Caco-2 (cell line): ENCODE results near the gene ZNF410. TPM values are rescaled to one million over a fixed set of nuclear protein-coding genes. Genes with fewer than 3 reads are reported as not detected.

Experiments
- BruUV-seq: library from RNA; stranded (reverse); fragments of 400-500 nt; replicated peaks from 2 replicates; lab custom pipeline; 2021; lab: Mats Ljungman, UMichigan
- CTCF ChIA-PET: fragments of 300-600 bp; sonication (Branson Sonifier 250); formaldehyde crosslinking; loops from one replicate; lab custom pipeline; 2022; ENCODE audit warnings: antibody characterized with exemption; lab: Charles Lee
- POLR2A ChIA-PET: fragments of 300-600 bp; sonication (Branson Sonifier 250); formaldehyde crosslinking; loops from one replicate; lab custom pipeline; 2022; ENCODE audit warnings: antibody characterized with exemption; lab: Charles Lee
- DNase-seq, 2 experiments: peaks; one replicate each; pipeline versions ENCODE4 v3.0.0 to v3.0.0-alpha.2; 2020 to 2022
- H3K27me3 ChIP-seq: replicated peaks from 2 replicates; pipeline ENCODE4 v1.6.0; 2011; ENCODE audit warnings: low read length; ENCODE audit not compliant: control insufficient read depth, insufficient read depth
- H3K36me3 ChIP-seq: 2 replicates; pipeline ENCODE4 v1.5.1; 2011; ENCODE audit warnings: low read length; ENCODE audit not compliant: control insufficient read depth, insufficient read depth
- H3K4me1 ChIP-seq: fragments of 250-450 bp; sonication (Bioruptor Pico); 2 replicates; pipeline ENCODE4 v1.5.1; 2020; ENCODE audit warnings: mild to moderate bottlenecking
- H3K4me3 ChIP-seq: 2 replicates; pipeline ENCODE4 v1.5.1; 2011; ENCODE audit warnings: low read depth, mild to moderate bottlenecking, control low read depth, low read length
- H3K9me3 ChIP-seq: fragments of 250-450 bp; sonication (Bioruptor Pico); 2 replicates; pipeline ENCODE4 v1.5.1; 2020; ENCODE audit warnings: mild to moderate bottlenecking, moderate library complexity
- H3K27ac Mint-ChIP-seq: one replicate; pipeline ENCODE4 v1.8.0; 2022; ENCODE audit warnings: mixed read lengths; ENCODE audit not compliant: unreplicated experiment
- H3K27me3 Mint-ChIP-seq: one replicate; pipeline ENCODE4 v1.8.0; 2022; ENCODE audit warnings: mixed read lengths; ENCODE audit not compliant: insufficient read depth, unreplicated experiment
- H3K36me3 Mint-ChIP-seq: one replicate; pipeline ENCODE4 v1.8.0; 2022; ENCODE audit warnings: mild to moderate bottlenecking, mixed read lengths; ENCODE audit not compliant: insufficient read depth, unreplicated experiment
- H3K4me1 Mint-ChIP-seq: one replicate; pipeline ENCODE4 v1.8.0; 2022; ENCODE audit warnings: low read depth, mixed read lengths; ENCODE audit not compliant: unreplicated experiment
- H3K4me3 Mint-ChIP-seq: one replicate; pipeline ENCODE4 v1.8.0; 2022; ENCODE audit warnings: mild to moderate bottlenecking, moderate library complexity, mixed read lengths; ENCODE audit not compliant: unreplicated experiment
- H3K9me3 Mint-ChIP-seq: one replicate; pipeline ENCODE4 v1.8.0; 2022; ENCODE audit warnings: mixed read lengths; ENCODE audit not compliant: unreplicated experiment
- CTCF ChIP-seq, 2 experiments: fragments of 200-600 bp in 1 of 2; IDR thresholded peaks; 1 replicate in 1 of 2; 2 replicates in 1 of 2; pipeline versions ENCODE4 v1.5.1 to v1.8.0; 2011 to 2022; ENCODE audit warnings: antibody characterized with exemption in 1 of 2, control low read depth in 1 of 2, inconsistent platforms in 1 of 2, low read depth in 1 of 2, low read length in 1 of 2, mild to moderate bottlenecking in 1 of 2, moderate library complexity in 1 of 2; ENCODE audit not compliant: insufficient read depth in 1 of 2, severe bottlenecking in 1 of 2, unreplicated experiment in 1 of 2
- intact Hi-C: fragments of 100-400 bp; cut with micrococcal nuclease; formaldehyde crosslinking; loops from one replicate; pipeline ENCODE4 v1.10.0; 2022; ENCODE audit not compliant: unreplicated experiment
- total RNA-seq: library from RNA; stranded (reverse); gene quantifications from 2 replicates; pipeline ENCODE4 v1.2.3, GENCODE V29; 2022

The ZNF410 gene
- total RNA-seq, 1 experiment from 2014 or later: 36.8 TPM

DNA sequence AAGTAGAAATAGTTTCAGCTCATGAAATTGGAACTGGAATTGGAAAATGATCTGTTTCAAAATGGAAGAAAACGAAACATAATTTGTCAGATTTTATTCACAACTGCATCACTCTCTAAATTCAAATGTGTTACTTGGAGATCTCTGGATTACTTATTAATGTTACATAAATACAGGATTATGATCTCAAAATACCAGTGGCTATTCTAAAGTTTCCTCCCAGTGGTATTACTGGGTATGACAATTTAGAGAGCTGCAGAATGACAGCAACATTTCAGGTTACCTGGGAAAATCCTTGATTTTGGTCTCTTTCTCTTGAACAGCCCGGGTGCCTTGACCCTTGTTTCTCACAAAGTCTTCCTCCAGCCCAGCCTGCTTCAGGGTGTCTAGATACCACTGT is 49.0 kb downstream of the ZNF410 start:
- H3K36me3 Mint-ChIP-seq: peaks cover 26% of the 10 kb centered on the region
- Histone ChIP-seq H3K4me3 (no peak overlapping the region), H3K9me3 (no peaks in the 10 kb centered on the region), H3K4me1 (no peaks in the 10 kb centered on the region), H3K27me3 (no peaks in the 10 kb centered on the region), H3K36me3 (peaks cover 1% of the 10 kb centered on the region; the same call in 1 of the 2 replicates)
- no peaks in the 10 kb centered on the region for H3K27me3 Mint-ChIP-seq
- no TSS peak for BruUV-seq
- H3K9me3 Mint-ChIP-seq: no peaks in the 10 kb centered on the region
- CTCF ChIA-PET: interaction anchor here (0.6 to 1.0 kb wide), 5 partner anchors 19 to 648 kb away, joined by 3 to 7 read pairs (median 4); no protein-coding TSS in a partner anchor
- POLR2A ChIA-PET: interaction anchor here (1.5 kb wide), 1 partner anchor 14 kb away, joined by 6 read pairs; the partner anchor contains the start of genes COQ6 and FAM161B
- H3K4me1 Mint-ChIP-seq: no peaks in the 10 kb centered on the region
- no peak overlapping the region for H3K27ac Mint-ChIP-seq
- peak in 1 of 2 experiments; percentile 21 for DNase-seq
- TF ChIP-seq CTCF (IDR thresholded peaks at IDR 0.05; ENCODE audit: insufficient read depth in 1 of 2, low read depth in 1 of 2, low read length in 1 of 2, severe bottlenecking in 1 of 2, unreplicated experiment in 1 of 2): peak in 1 of 2 experiments; percentile 40
- H3K4me3 Mint-ChIP-seq: no peak overlapping the region
- intact Hi-C loops: no loop called here

DNA sequence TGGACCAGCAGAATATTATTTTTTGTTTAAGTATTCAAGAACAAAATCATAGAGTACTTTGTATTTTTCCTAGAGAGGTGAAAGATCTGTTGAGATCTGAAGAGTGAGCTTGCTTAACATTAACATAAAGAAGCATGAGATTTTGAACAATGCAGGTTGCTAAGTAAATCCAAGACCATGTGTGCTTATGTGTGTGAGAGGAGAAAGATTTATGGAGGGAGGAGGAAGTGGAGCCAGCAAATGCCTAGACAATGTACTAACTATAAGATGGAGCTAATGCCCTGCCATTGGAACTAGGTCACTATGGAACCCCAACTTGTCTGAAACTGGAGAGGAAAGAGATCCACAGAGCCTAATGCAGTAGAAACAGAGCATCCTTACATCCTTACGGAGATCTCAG is 49.9 kb downstream of the ZNF410 start:
- no TSS peak for BruUV-seq
- H3K36me3 Mint-ChIP-seq: peaks cover 19% of the 10 kb centered on the region

DNA sequence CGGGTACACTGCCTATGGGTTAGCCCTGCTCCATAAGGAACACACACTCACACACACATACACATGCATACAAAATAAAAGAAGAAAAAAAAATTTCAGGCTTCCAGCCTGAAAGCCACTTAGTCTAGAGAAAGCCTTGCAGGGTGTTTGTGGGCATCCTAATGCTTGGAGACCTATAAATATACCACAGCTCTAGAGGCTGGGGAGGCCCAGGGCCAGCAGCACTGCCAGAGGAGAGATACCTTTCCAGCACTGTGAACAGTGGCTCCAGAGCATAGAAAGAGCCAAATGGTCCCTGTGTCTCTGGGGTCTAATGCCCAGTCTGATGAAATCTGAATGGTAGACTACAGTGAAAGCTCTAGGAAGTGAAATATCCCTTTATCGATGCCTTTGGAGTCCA is 50.4 kb downstream of the ZNF410 start:
- Histone ChIP-seq H3K4me1 (no peaks in the 10 kb centered on the region), H3K9me3 (no peaks in the 10 kb centered on the region), H3K27me3 (no peaks in the 10 kb centered on the region), H3K4me3 (no peak overlapping the region), H3K36me3 (no peaks in the 10 kb centered on the region; the same call in 1 of the 2 replicates)
- no peak for DNase-seq
- no peak overlapping the region for H3K4me3 Mint-ChIP-seq
- intact Hi-C loops: no loop called here
- no peaks in the 10 kb centered on the region for H3K4me1 Mint-ChIP-seq
- no peaks in the 10 kb centered on the region for H3K27me3 Mint-ChIP-seq
- H3K27ac Mint-ChIP-seq: no peak overlapping the region
- no TSS peak for BruUV-seq
- H3K9me3 Mint-ChIP-seq: no peaks in the 10 kb centered on the region
- TF ChIP-seq CTCF (IDR thresholded peaks at IDR 0.05; ENCODE audit: insufficient read depth in 1 of 2, low read depth in 1 of 2, low read length in 1 of 2, severe bottlenecking in 1 of 2, unreplicated experiment in 1 of 2): no peak
- POLR2A ChIA-PET: no interaction called here
- H3K36me3 Mint-ChIP-seq: peaks cover 15% of the 10 kb centered on the region
- CTCF ChIA-PET: no interaction called here

More for the DNA sequence above, 49.9 kb downstream of the ZNF410 start:
- Mint-ChIP-seq H3K9me3 (no peaks in the 10 kb centered on the region), H3K27me3 (no peaks in the 10 kb centered on the region), H3K4me3 (no peak overlapping the region), H3K4me1 (no peaks in the 10 kb centered on the region), H3K27ac (no peak overlapping the region)
- H3K4me3 ChIP-seq: no peak overlapping the region
- TF ChIP-seq CTCF (IDR thresholded peaks at IDR 0.05; ENCODE audit: insufficient read depth in 1 of 2, low read depth in 1 of 2, low read length in 1 of 2, severe bottlenecking in 1 of 2, unreplicated experiment in 1 of 2): no peak
- POLR2A ChIA-PET: interaction anchor here (1.5 kb wide), 1 partner anchor 13 kb away, joined by 6 read pairs; the partner anchor contains the start of genes COQ6 and FAM161B
- H3K4me1 ChIP-seq: no peaks in the 10 kb centered on the region
- H3K27me3 ChIP-seq: no peaks in the 10 kb centered on the region
- DNase-seq: no peak
- intact Hi-C loops: no loop called here
- H3K36me3 ChIP-seq: peaks cover 1% of the 10 kb centered on the region; the same call in 1 of the 2 replicates
- CTCF ChIA-PET: no interaction called here
- no peaks in the 10 kb centered on the region for H3K9me3 ChIP-seq
